GM21825 (cell line): ENCODE measurements around the gene BCL2L1.

Experiments
- ATAC-seq: cut with Tn5 transposase; IDR thresholded peaks from one replicate; pipeline ENCODE4 v1.9.1; 2021; ENCODE audit warnings: mild to moderate bottlenecking, moderate library complexity; ENCODE audit not compliant: unreplicated experiment

The BCL2L1 gene

GRCh38 chr20:31615416-31615815, 107.3 kb downstream of the BCL2L1 start:
- ATAC-seq, result no peak
